ENCODE measurements around the gene SRC.

DNA sequence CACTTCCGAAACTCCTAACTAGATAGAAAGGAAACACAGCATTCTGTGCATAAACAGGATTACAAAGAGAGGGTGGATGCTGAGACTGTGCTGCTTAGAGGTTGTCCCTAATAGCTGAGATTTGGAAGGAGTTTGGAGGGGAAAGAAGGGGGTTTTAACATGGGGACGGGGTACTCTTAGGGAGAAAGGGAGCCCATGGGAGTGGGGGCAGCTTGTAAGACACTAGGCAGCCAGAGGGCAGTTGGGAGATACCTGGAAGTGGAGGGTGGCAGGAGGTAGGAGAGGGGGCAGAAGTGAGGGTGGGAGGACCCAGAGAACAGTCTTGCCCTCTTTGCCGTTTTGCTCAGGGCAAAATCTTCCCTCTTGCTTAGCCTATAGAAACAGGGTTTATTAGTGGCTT is 40.1 kb upstream of the SRC start:
- no peak for TF ChIP-seq POLR2A (IDR thresholded peaks at IDR 0.05; ENCODE audit: low read length)
- no peak for TF ChIP-seq GATA1 (IDR thresholded peaks at IDR 0.05; ENCODE audit: low read depth, low read length)

All from erythroblast (primary cell).